ENCODE data around the gene ZNF730. TPM values are rescaled to one million over a fixed set of nuclear protein-coding genes. Genes with fewer than 3 reads are reported as not detected.
A peak's percentile ranks its signal among the peaks of the same experiment; 100 is the strongest.
"Not testable (repeated sequence)": the region's sequence is repeated elsewhere in the genome, so short reads cannot be mapped to it uniquely, and the experiment has no call there.

Gene ZNF730
- total and polyA plus RNA-seq, 5 donors from 2014 or later = 0.17 to 0.52 (median 0.17) TPM; not detected in 2

DNA sequence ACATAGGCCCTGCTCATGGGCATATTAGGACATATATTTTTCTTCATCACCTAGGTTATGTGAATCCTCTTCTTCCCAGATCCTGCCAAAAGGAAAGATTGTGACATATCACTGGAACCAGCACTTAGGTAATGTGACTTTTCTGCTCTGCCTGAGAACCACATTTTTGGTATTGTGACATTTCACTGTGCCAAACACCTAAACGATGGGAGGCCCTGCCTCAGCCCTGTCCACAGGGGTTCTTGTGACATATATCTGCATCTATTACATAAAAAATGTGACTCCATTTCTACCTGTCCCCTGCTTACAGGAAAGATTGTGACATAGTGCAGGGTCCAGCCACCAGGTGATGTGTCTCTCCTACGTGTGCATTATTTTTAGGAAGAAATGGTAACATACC lies 18.5 kb upstream of the ZNF730 start:
- no peak overlapping the region for H3K4me3 ChIP-seq (ENCODE audit: low read depth, low read length)
- H3K9me3 Mint-ChIP-seq = peaks cover 1 to 59% (median 26%) of the 10 kb centered on the region in 7 donors
- H3K36me3 ChIP-seq (ENCODE audit: control insufficient read depth, insufficient read depth, low read length) = no peaks in the 10 kb centered on the region
- ATAC-seq (ENCODE audit: low read depth in 2 of 2) (no peak), DNase-seq (no peak)
- no peaks in the 10 kb centered on the region for H3K4me1 Mint-ChIP-seq
- peaks cover 12 to 44% of the 10 kb centered on the region in 2 experiments for H3K9me3 ChIP-seq (ENCODE audit: control insufficient read depth in 2 of 2, low read length in 2 of 2)
- H3K4me3 Mint-ChIP-seq = no peak overlapping the region
- H3K27me3 ChIP-seq (ENCODE audit: control insufficient read depth, insufficient read depth, low read length) = no peaks in the 10 kb centered on the region
- H3K36me3 Mint-ChIP-seq = peaks cover 2% of the 10 kb centered on the region
- H3K27ac ChIP-seq (ENCODE audit: insufficient read depth, low read length, poor library complexity, severe bottlenecking) = no peak overlapping the region
- no peaks in the 10 kb centered on the region for H3K4me1 ChIP-seq (ENCODE audit: control insufficient read depth, insufficient read depth, low read length, poor library complexity, severe bottlenecking)
- no peaks in the 10 kb centered on the region for H3K27me3 Mint-ChIP-seq
- no peak overlapping the region for H3K27ac Mint-ChIP-seq

DNA sequence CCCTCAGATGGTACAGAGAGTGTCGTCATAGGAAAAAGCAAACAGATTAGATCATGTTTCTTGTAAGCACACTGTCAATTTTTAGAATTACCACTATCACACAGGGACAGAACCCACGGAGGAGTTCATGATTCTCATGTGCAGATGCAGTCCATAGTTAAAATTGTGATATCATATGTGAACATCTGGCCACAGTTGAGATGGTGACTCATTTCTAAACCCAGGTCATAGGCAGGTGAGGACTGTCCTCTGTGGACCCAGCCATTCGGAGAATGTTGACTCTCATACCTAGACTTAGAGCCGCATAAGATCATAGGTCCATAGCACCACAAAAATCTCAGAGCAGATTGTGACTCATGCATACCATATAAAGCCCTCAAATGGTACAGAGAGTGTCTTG lies 17.8 kb upstream of the ZNF730 start:
- no peak overlapping the region for H3K27ac ChIP-seq (ENCODE audit: insufficient read depth, low read length, poor library complexity, severe bottlenecking)
- no peaks in the 10 kb centered on the region for H3K4me1 ChIP-seq (ENCODE audit: control insufficient read depth, insufficient read depth, low read length, poor library complexity, severe bottlenecking)
- no peak overlapping the region for H3K4me3 ChIP-seq (ENCODE audit: low read depth, low read length)
- Mint-ChIP-seq H3K4me1 (no peaks in the 10 kb centered on the region), H3K27me3 (no peaks in the 10 kb centered on the region), H3K4me3 (no peak overlapping the region), H3K9me3 (peaks cover 1 to 57% (median 26%) of the 10 kb centered on the region in 7 donors), H3K27ac (no peak overlapping the region), H3K36me3 (peaks cover 2% of the 10 kb centered on the region)
- ATAC-seq (ENCODE audit: low read depth in 2 of 2) (no peak), DNase-seq (no peak)
- no peaks in the 10 kb centered on the region for H3K36me3 ChIP-seq (ENCODE audit: control insufficient read depth, insufficient read depth, low read length)
- peaks cover 12 to 37% of the 10 kb centered on the region in 2 experiments for H3K9me3 ChIP-seq (ENCODE audit: control insufficient read depth in 2 of 2, low read length in 2 of 2)
- no peaks in the 10 kb centered on the region for H3K27me3 ChIP-seq (ENCODE audit: control insufficient read depth, insufficient read depth, low read length)

DNA sequence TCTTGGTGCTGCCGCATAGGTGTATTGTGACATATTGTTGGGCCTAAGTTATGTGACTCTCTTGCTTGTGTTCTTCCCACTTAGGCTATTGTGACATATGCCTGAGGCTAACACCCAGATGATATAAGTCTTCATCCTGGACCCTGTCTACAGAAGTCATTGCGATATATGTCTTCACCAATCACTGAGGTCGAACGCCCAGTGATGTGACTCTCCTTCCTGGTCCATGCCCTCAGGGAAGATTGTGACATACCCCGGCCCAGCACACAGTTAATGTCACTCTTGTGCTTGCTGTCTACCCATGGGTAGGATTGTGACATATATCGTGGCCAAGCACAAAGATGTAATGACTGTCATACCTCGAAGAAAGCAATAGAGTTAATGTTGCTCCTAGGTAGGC lies 16.9 kb upstream of the ZNF730 start:
- Mint-ChIP-seq H3K4me1 (no peaks in the 10 kb centered on the region), H3K36me3 (peaks cover 2% of the 10 kb centered on the region), H3K27ac (no peak overlapping the region), H3K4me3 (no peak overlapping the region), H3K27me3 (no peaks in the 10 kb centered on the region), H3K9me3 (peaks cover 1 to 51% (median 21%) of the 10 kb centered on the region in 7 donors)
- Histone ChIP-seq H3K4me1 (ENCODE audit: control insufficient read depth, insufficient read depth, low read length, poor library complexity, severe bottlenecking) (no peaks in the 10 kb centered on the region), H3K9me3 (ENCODE audit: control insufficient read depth in 2 of 2, low read length in 2 of 2) (peaks cover 14 to 38% of the 10 kb centered on the region in 2 experiments), H3K4me3 (ENCODE audit: low read depth, low read length) (no peak overlapping the region), H3K27ac (ENCODE audit: insufficient read depth, low read length, poor library complexity, severe bottlenecking) (no peak overlapping the region), H3K36me3 (ENCODE audit: control insufficient read depth, insufficient read depth, low read length) (no peaks in the 10 kb centered on the region), H3K27me3 (ENCODE audit: control insufficient read depth, insufficient read depth, low read length) (no peaks in the 10 kb centered on the region)
- ATAC-seq (ENCODE audit: low read depth in 2 of 2) (no peak), DNase-seq (no peak)

DNA sequence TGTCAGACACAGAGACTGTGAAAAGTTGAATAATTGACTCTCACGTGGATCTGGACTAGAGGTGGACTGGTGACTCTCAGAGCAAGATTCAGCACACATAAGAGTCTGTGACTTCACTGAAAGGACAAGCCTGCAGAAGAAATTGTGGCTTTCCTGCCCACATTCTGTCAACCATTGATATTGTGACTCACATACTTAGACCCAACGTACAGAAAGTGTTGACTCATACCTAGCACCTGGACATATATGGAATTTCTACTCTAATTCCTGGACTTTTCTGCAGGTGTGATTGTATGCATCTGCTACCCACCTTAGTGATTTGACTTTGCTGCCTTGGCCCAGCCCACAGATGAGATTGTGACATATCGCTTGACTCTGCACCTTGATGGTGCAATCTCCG lies 15.6 kb upstream of the ZNF730 start:
- Mint-ChIP-seq H3K4me1 (no peaks in the 10 kb centered on the region), H3K9me3 (peaks cover 1 to 47% (median 18%) of the 10 kb centered on the region in 7 donors), H3K4me3 (no peak overlapping the region), H3K27ac (no peak overlapping the region), H3K36me3 (peaks cover 2% of the 10 kb centered on the region), H3K27me3 (no peaks in the 10 kb centered on the region)
- H3K27me3 ChIP-seq (ENCODE audit: control insufficient read depth, insufficient read depth, low read length) = no peaks in the 10 kb centered on the region
- H3K36me3 ChIP-seq (ENCODE audit: control insufficient read depth, insufficient read depth, low read length) = no peaks in the 10 kb centered on the region
- no peak overlapping the region for H3K4me3 ChIP-seq (ENCODE audit: low read depth, low read length)
- H3K4me1 ChIP-seq (ENCODE audit: control insufficient read depth, insufficient read depth, low read length, poor library complexity, severe bottlenecking) = no peaks in the 10 kb centered on the region
- peaks cover 10 to 26% of the 10 kb centered on the region in 2 experiments for H3K9me3 ChIP-seq (ENCODE audit: control insufficient read depth in 2 of 2, low read length in 2 of 2)
- no peak for DNase-seq
- no peak for ATAC-seq (ENCODE audit: low read depth in 2 of 2)
- no peak overlapping the region for H3K27ac ChIP-seq (ENCODE audit: insufficient read depth, low read length, poor library complexity, severe bottlenecking)

DNA sequence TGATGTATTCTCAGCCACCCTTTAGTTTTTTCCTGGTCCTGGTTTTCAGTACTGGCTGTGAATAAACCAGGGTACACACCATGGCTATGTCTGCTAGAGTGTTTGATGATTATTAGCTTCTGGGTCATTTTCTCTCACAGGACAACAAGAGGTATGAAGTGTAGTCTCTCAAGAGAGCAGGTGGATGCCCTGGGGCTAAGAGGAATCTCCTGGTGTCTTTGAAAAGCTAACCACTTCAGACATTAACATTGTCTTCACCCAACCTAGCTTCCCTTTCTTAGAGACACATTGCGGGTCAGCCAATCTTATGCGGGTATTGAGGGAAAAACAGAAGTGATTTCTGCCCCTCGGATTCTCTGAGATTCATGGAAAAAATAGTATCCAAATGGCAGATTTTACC lies 1.6 kb downstream of the ZNF730 start:
- no peaks in the 10 kb centered on the region for H3K27me3 ChIP-seq (ENCODE audit: control insufficient read depth, insufficient read depth, low read length)
- Mint-ChIP-seq H3K4me1 (peaks cover 0 to 5% (median 3%) of the 10 kb centered on the region in 4 donors), H3K4me3 (peak overlapping the region in 1 of 4 donors; percentile 3), H3K36me3 (no peaks in the 10 kb centered on the region), H3K27me3 (peaks cover 9% of the 10 kb centered on the region), H3K27ac (no peak overlapping the region), H3K9me3 (peaks cover 0 to 14% (median 7%) of the 10 kb centered on the region in 7 donors)
- no peaks in the 10 kb centered on the region for H3K4me1 ChIP-seq (ENCODE audit: control insufficient read depth, insufficient read depth, low read length, poor library complexity, severe bottlenecking)
- DNase-seq (no peak), ATAC-seq (ENCODE audit: low read depth in 2 of 2) (no peak)
- H3K9me3 ChIP-seq (ENCODE audit: control insufficient read depth in 2 of 2, low read length in 2 of 2) = peaks cover 0 to 7% of the 10 kb centered on the region in 2 experiments
- no peaks in the 10 kb centered on the region for H3K36me3 ChIP-seq (ENCODE audit: control insufficient read depth, insufficient read depth, low read length)
- no peak overlapping the region for H3K27ac ChIP-seq (ENCODE audit: insufficient read depth, low read length, poor library complexity, severe bottlenecking)
- H3K4me3 ChIP-seq (ENCODE audit: low read depth, low read length) = no peak overlapping the region

DNA sequence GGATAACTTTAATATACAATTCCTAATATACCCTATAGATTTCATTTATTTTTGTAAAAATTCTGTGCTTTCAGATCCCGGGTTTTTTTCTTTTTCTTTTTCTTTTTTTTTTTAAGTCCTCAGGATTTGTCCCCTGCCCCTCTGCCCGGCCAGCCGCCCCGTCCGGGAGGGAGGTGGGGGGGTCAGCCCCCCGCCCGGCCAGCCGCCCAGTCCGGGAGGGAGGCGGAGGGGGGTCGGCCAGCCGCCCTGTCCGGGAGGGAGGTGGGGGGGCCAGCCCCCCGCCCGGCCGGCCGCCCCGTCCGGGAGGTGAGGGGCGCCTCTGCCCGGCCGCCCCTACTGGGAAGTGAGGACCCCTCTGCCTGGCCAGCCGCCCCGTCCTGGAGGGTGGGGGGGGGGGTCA lies 17.4 kb downstream of the ZNF730 start:
- H3K4me1 ChIP-seq (ENCODE audit: control insufficient read depth, insufficient read depth, low read length, poor library complexity, severe bottlenecking); H3K36me3 ChIP-seq (ENCODE audit: control insufficient read depth, insufficient read depth, low read length); H3K4me3 Mint-ChIP-seq; H3K27ac Mint-ChIP-seq; H3K36me3 Mint-ChIP-seq; H3K4me1 Mint-ChIP-seq; ATAC-seq (ENCODE audit: low read depth in 2 of 2); H3K27ac ChIP-seq (ENCODE audit: insufficient read depth, low read length, poor library complexity, severe bottlenecking); H3K9me3 ChIP-seq (ENCODE audit: control insufficient read depth in 2 of 2, low read length in 2 of 2); H3K4me3 ChIP-seq (ENCODE audit: low read depth, low read length); H3K27me3 ChIP-seq (ENCODE audit: control insufficient read depth, insufficient read depth, low read length); H3K27me3 Mint-ChIP-seq; DNase-seq: not testable (repeated sequence)
- peaks cover 1 to 17% (median 9%) of the 10 kb centered on the region in 7 donors for H3K9me3 Mint-ChIP-seq

DNA sequence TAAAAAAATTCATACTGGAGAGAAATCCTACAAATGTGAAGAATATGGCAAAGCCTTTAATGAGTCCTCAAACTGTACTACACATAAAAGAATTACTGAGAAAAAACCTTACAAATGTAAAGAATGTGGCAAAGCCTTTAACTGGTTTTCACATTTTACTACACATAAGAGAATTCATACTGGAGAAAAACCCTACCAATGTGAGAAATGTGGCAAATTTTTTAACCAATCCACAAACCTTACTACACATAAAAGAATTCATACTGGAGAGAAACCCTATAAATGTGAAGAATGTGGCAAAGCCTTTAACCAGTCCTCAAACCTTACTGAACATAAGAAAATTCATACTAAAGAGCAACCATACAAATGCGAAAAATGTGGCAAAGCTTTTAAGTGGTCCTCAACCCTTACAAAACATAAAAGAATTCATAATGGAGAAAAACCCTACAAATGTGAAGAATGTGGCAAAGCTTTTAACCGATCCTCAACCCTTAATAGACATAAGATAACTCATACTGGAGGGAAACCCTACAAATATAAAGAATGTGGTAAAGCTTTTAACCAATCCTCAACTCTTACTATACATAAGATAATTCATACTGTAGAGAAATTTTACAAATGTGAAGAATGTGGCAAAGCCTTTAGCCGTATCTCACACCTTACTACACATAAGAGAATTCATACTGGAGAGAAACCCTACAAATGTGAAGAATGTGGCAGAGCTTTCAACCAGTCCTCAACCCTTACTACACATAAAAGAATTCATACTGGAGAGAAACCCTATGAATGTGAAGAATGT lies 29.0 kb downstream of the ZNF730 start:
- Mint-ChIP-seq H3K9me3 (peaks cover 0 to 53% (median 17%) of the 10 kb centered on the region in 7 donors), H3K4me3 (no peak overlapping the region), H3K27me3 (no peaks in the 10 kb centered on the region), H3K27ac (no peak overlapping the region), H3K4me1 (no peaks in the 10 kb centered on the region), H3K36me3 (peaks cover 3% of the 10 kb centered on the region)
- Histone ChIP-seq H3K4me3 (ENCODE audit: low read depth, low read length) (no peak overlapping the region), H3K36me3 (ENCODE audit: control insufficient read depth, insufficient read depth, low read length) (no peaks in the 10 kb centered on the region), H3K9me3 (ENCODE audit: control insufficient read depth in 2 of 2, low read length in 2 of 2) (peaks cover 38 to 50% of the 10 kb centered on the region in 2 experiments), H3K27ac (ENCODE audit: insufficient read depth, low read length, poor library complexity, severe bottlenecking) (no peak overlapping the region), H3K4me1 (ENCODE audit: control insufficient read depth, insufficient read depth, low read length, poor library complexity, severe bottlenecking) (no peaks in the 10 kb centered on the region), H3K27me3 (ENCODE audit: control insufficient read depth, insufficient read depth, low read length) (no peaks in the 10 kb centered on the region)
- DNase-seq (no peak), ATAC-seq (ENCODE audit: low read depth in 2 of 2) (no peak)

DNA sequence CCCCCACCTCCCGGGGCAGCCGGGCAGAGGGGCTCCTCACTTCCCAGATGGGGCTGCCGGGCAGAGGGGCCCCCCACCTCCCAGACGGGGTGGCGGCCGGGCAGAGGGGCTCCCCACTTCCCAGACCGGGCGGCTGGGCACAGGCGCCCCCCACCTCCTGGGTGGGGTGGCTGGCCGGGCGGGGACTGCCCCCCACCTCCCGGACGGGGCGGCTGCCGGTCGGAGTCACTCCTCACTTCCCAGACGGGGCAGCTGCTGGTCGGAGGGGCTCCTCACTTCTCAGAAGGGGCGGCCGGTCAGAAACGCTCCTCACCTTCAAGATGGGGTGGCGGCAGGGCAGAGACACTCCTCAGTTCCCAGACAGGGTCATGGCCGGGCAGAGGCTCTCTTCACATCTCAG lies 43.9 kb downstream of the ZNF730 start:
- Mint-ChIP-seq H3K27me3 (no peaks in the 10 kb centered on the region), H3K27ac (no peak overlapping the region), H3K9me3 (peaks cover 0 to 34% (median 14%) of the 10 kb centered on the region in 7 donors), H3K4me3 (no peak overlapping the region), H3K36me3 (no peaks in the 10 kb centered on the region), H3K4me1 (no peaks in the 10 kb centered on the region)
- DNase-seq (no peak), ATAC-seq (ENCODE audit: low read depth in 2 of 2) (no peak)
- Histone ChIP-seq H3K27ac (ENCODE audit: insufficient read depth, low read length, poor library complexity, severe bottlenecking) (no peak overlapping the region), H3K27me3 (ENCODE audit: control insufficient read depth, insufficient read depth, low read length) (no peaks in the 10 kb centered on the region), H3K4me1 (ENCODE audit: control insufficient read depth, insufficient read depth, low read length, poor library complexity, severe bottlenecking) (no peaks in the 10 kb centered on the region), H3K4me3 (ENCODE audit: low read depth, low read length) (no peak overlapping the region), H3K9me3 (ENCODE audit: control insufficient read depth in 2 of 2, low read length in 2 of 2) (peaks cover 9 to 15% of the 10 kb centered on the region in 2 experiments), H3K36me3 (ENCODE audit: control insufficient read depth, insufficient read depth, low read length) (no peaks in the 10 kb centered on the region)
